ENCODE measurements around the gene NATD1. TPM values are rescaled to one million over a fixed set of nuclear protein-coding genes. Genes with fewer than 3 reads are reported as not detected.

Gene NATD1
- polyA plus RNA-seq, 1 of the 3 experiments (the other 2 are of a cell fraction): 3.9 TPM

GRCh38 chr17:21240369-21241055, 12.7 kb downstream of the NATD1 start:
- H3K9ac ChIP-seq: no peak overlapping the region
- no peak overlapping the region for H3K4me2 ChIP-seq
- 70% methylated on average over 4 of the region's 25 CpGs for WGBS (ENCODE audit: low lambda C conversion rate)
- H3K9me2 ChIP-seq: no peaks in the 10 kb centered on the region
- no peaks in the 10 kb centered on the region for H3K36me3 ChIP-seq (replicated peaks in 1 of 2; ENCODE audit: control insufficient read depth in 1 of 2, insufficient read depth in 2 of 2, low read length in 1 of 2)
- H3K4me1 ChIP-seq (ENCODE audit: control insufficient read depth in 1 of 2, insufficient read depth in 2 of 2, low read depth in 1 of 2, low read length in 1 of 2): no peaks in the 10 kb centered on the region; a peak in 1 of 4 replicates
- no peaks in the 10 kb centered on the region for H4K20me1 ChIP-seq (ENCODE audit: insufficient read depth)
- no peak for DNase-seq
- TF ChIP-seq TAF1 (IDR thresholded peaks at IDR 0.05; ENCODE audit: borderline replicate concordance, low read depth, low read length) (no peak), EP300 (IDR thresholded peaks at IDR 0.05; ENCODE audit: borderline replicate concordance in 1 of 2, low read depth in 1 of 2, low read length in 1 of 2) (no peak), MEF2A (IDR thresholded peaks at IDR 0.05; ENCODE audit: borderline replicate concordance, low read depth) (no peak), ZBTB33 (IDR thresholded peaks at IDR 0.05; ENCODE audit: borderline replicate concordance, low read depth) (no peak)
- H3F3A ChIP-seq (replicated peaks; ENCODE audit: insufficient read depth): no peaks in the 10 kb centered on the region
- H3K79me2 ChIP-seq (ENCODE audit: insufficient read depth): no peaks in the 10 kb centered on the region
- POLR2A ChIA-PET: no interaction called here
- H3K27me3 ChIP-seq (ENCODE audit: insufficient read depth): no peaks in the 10 kb centered on the region
- no peak overlapping the region for H3K4me3 ChIP-seq (ENCODE audit: low read depth in 2 of 2, low read length in 1 of 2)
- no peaks in the 10 kb centered on the region for H3K9me3 ChIP-seq
- CTCF ChIA-PET: interaction anchor here (0.9 to 2.4 kb wide), 11 partner anchors 9 to 272 kb away, joined by 3 to 9 read pairs (median 4); no protein-coding TSS in a partner anchor
- H3K27ac ChIP-seq (ENCODE audit: low read depth in 2 of 2, low read length in 1 of 2): no peak overlapping the region
- H2AFZ ChIP-seq (ENCODE audit: low read depth): no peak overlapping the region

- Histone ChIP-seq H3K9me3 (no peaks in the 10 kb centered on the region), H3K4me2 (no peak overlapping the region), H3K4me3 (ENCODE audit: low read depth in 2 of 2, low read length in 1 of 2) (no peak overlapping the region), H3K9me2 (no peaks in the 10 kb centered on the region), H3K79me2 (ENCODE audit: insufficient read depth) (no peaks in the 10 kb centered on the region), H2AFZ (ENCODE audit: low read depth) (no peak overlapping the region), H3K4me1 (ENCODE audit: control insufficient read depth in 1 of 2, insufficient read depth in 2 of 2, low read depth in 1 of 2, low read length in 1 of 2) (no peaks in the 10 kb centered on the region; a peak in 1 of 4 replicates), H3K27ac (ENCODE audit: low read depth in 2 of 2, low read length in 1 of 2) (no peak overlapping the region), H3K36me3 (replicated peaks in 1 of 2; ENCODE audit: control insufficient read depth in 1 of 2, insufficient read depth in 2 of 2, low read length in 1 of 2) (no peaks in the 10 kb centered on the region), H3F3A (replicated peaks; ENCODE audit: insufficient read depth) (no peaks in the 10 kb centered on the region), H3K27me3 (ENCODE audit: insufficient read depth) (no peaks in the 10 kb centered on the region), H3K9ac (no peak overlapping the region), H4K20me1 (ENCODE audit: insufficient read depth) (no peaks in the 10 kb centered on the region)
- DNase-seq: peak; percentile 74
- peak; percentile 57 for TF ChIP-seq CTCF (IDR thresholded peaks at IDR 0.05)
- peak; percentile 43 for TF ChIP-seq RAD21 (IDR thresholded peaks at IDR 0.05; ENCODE audit: low read length)
- TF ChIP-seq GATA2 (CRISPR knock-in tag; IDR thresholded peaks at IDR 0.05): no peak
- no peak for TF ChIP-seq SMC3 (IDR thresholded peaks at IDR 0.05; ENCODE audit: low read depth, low read length)
- no peak for TF ChIP-seq JUND (IDR thresholded peaks at IDR 0.05)
- ChIA-PET POLR2A (interaction anchor here (0.9 kb wide), 1 partner anchor 11 kb away, joined by 3 read pairs; no protein-coding TSS in a partner anchor), CTCF (interaction anchor here (0.7 to 2.4 kb wide), 12 partner anchors 9 to 273 kb away, joined by 3 to 9 read pairs (median 4); no protein-coding TSS in a partner anchor)
- 86% methylated on average over 10 of the region's 12 CpGs for WGBS (ENCODE audit: low lambda C conversion rate)
Measured at GRCh38 chr17:21239680-21240368, 13.4 kb downstream of the NATD1 start.

Measured in SK-N-SH (cell line).